Measurements from ENCODE around the gene UVRAG.
A peak's percentile ranks its signal among the peaks of the same experiment; 100 is the strongest.
"Not testable (repeated sequence)": the region's sequence is repeated elsewhere in the genome, so short reads cannot be mapped to it uniquely, and the experiment has no call there.

Gene UVRAG

DNA sequence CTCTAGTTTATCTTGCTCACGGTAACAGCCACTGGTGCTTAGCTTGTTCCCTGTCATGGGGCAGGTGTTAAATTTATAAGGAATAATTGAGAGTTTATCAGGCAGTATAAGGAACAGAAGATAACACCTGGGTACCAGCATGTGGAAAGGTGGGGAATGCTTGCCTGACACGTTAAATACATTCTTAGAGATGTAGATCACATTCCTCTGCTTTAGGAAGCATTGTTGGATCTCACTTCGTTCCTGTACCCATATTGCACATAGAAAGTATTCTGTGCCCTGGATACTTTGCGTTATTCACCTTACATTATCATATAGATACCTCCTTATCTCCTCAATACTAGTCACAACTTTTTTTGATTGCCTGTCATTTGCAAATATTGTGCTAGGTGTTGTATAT is 114.7 kb downstream of the UVRAG start:
- no peak for FAIRE-seq

GRCh38 chr11:75930534-75930933 is 115.5 kb downstream of the UVRAG start:
- no peak for FAIRE-seq

DNA sequence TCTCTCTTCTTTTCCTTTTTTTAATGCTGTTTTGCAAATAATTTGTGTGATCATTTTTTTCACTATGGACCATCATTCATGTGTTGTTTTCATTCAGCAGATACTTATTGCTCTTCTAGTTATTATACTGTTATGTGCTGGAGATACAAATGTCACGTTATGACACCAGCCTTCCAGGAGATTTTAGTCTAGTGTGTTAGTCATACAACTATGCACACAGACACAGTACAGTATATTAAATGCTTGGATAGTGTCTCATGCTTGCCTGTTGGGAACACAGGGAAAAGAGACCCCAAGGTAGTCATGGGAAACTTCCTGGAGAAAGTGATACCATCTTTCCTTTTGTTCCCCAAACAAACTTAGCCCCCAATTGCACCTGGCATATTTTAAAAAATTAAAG is 116.1 kb downstream of the UVRAG start:
- no peak for FAIRE-seq

- not testable (repeated sequence) for FAIRE-seq
These were observed 118.7 kb downstream of the UVRAG start for GRCh38 chr11:75933736-75934135.

GRCh38 chr11:75934851-75935250 is 119.8 kb downstream of the UVRAG start:
- FAIRE-seq = no peak

DNA sequence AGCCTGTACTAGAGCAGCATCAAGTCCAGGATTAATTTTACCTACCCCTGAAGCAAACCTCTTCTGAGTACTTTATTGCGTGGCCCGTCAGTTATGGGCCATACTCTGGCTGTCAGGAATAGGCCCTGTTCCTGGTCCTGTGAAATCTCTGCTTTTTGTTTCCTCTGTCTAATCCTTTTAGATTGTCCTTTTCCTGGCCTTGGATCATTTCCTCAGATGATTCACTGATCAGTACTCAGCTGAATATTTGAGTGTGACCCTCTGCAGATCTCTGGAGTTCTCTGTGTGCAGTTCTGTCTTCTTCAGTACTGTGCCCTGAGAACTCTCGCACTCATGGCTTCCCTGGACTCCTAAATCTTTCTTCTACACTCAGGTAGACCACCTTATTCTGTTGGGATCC is 123.5 kb downstream of the UVRAG start:
- no peak for FAIRE-seq

DNA sequence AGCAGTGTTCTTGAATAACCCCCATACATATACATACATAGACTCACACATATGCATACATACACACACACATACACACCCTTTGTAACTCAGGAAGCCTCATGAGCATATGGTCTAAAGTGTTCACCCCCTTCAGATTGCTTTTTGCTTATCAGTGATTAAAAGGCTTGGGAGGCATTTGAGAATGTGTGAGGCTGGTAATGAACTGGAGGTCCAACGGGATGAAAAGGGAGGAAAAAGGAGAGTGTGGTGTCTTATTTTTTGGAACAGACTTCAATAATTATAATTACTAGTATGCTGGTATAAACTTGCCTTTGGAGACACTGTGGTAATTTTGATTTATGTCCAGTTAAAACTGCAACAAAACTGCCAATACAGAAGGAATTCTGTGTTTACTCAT is 124.5 kb downstream of the UVRAG start:
- FAIRE-seq = no peak

DNA sequence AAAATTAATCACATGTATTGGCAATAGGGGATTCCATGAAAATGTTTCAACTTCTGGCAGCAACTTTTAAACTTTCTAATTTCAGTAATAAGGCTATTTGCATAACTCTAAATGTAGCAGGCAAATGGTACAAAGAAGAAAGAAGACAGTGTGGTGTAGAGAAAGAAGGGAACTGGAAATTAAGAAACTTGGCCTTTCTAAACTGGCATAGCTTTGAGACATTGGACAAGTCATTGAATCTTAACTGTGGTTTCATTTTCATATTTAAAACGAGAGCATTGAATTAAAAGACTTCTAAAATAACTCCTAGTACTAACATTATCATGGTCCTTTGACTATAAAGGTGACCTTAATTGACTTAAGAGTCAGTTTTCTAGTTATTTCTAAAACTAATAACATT is 125.0 kb downstream of the UVRAG start:
- FAIRE-seq = no peak

DNA sequence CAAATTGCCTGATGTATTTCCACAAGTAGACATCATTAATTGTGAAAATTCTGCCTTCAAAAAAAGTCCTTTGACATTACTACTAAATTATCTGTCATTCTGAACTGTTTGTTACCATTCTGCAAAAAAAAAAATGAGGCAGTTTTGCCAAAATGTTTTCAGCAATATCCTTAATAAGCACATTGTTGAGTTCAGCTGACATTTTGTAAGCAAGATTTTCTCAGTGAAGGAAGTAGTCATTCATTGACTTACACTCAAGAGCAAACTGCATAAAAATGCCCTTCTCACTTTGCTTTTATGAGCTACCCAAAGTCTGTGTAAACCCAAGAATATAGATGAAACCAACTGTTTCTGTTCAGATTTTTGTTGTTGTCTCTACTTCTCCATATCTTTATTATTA is 125.9 kb downstream of the UVRAG start:
- FAIRE-seq = no peak

GRCh38 chr11:75944515-75944914 is 129.5 kb downstream of the UVRAG start:
- no peak for FAIRE-seq

- FAIRE-seq = no peak
These were observed 130.4 kb downstream of the UVRAG start for GRCh38 chr11:75945446-75945845.

GRCh38 chr11:75945947-75946346 is 130.9 kb downstream of the UVRAG start:
- peak; percentile 13 for FAIRE-seq

- FAIRE-seq = no peak
These were observed 131.8 kb downstream of the UVRAG start for GRCh38 chr11:75946531-75947530.

DNA sequence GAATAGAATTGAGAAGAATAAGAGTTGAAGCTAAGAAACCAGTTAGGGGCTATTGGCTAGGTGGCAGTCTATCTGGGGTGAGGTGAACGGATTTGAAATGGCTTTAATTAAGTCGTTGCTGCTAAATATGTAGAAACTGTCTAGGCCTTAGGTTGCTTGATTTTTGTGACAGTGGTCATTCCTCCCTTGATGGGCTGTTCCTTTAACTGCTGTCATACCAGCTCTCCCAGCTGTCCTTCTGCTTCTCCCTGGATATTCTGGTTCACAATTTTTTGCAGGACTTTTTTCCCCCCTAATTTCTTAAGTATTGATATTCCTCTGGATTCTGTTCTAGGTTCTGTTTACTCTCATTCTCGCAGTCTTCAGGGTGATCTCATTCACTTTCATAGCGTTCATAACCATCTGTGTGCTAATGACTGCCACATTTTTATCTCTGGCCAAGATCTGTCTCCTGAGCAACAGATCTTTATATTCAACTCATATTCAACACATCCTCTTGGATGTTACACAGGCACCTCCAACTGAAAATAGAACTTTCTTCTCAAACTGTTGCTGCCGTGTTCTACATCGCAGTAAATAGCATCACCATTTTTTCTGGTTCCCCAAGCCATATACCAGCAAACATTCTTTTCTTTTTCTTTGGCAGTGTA is 134.1 kb downstream of the UVRAG start:
- FAIRE-seq = no peak

DNA sequence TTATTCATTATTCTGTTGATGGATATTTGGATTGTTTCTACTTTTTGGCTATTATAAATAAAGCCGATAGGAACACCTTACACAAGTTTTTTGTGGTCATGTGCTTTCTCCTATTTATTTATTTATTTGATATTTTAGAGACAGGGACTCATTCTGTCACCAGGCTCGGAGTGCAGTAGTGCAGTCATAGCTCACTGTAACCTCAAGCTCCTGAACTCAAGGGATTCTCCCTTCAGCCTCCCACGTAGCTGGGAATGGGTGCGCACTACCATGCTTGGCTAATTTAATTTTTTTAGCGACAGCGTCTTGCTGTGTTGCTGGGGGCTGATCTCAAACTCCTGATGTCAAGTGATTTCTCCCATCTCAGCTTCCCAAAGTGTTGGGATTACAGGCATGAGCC is 135.1 kb downstream of the UVRAG start:
- FAIRE-seq = no peak

- FAIRE-seq = no peak
These were observed 139.0 kb downstream of the UVRAG start for GRCh38 chr11:75954039-75954438.

- no peak for FAIRE-seq
These were observed 140.4 kb downstream of the UVRAG start for GRCh38 chr11:75955443-75955842.

DNA sequence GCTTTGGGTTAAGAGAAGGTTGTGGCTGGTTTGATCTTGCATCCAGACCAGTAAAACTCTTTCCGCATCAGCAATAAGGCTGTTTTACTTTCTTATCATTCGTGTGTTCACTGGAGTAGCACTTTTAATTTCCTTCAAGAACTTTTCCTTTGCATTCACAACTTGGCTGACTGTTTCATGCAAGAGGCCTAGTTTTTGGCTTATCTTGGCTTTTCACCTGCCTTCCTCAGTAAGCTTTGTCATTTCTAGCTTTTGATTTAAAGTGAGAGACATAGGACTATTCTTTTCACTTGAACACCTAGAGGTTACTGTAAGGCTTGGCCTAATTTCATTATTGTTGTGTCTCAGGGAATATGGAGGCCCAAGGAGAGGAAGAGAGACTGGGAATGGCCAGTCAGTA is 144.5 kb downstream of the UVRAG start:
- FAIRE-seq = no peak

GRCh38 chr11:75964071-75964470 is 149.1 kb downstream of the UVRAG start:
- FAIRE-seq = no peak

- FAIRE-seq = no peak
These were observed 151.7 kb downstream of the UVRAG start for GRCh38 chr11:75966537-75967287.

DNA sequence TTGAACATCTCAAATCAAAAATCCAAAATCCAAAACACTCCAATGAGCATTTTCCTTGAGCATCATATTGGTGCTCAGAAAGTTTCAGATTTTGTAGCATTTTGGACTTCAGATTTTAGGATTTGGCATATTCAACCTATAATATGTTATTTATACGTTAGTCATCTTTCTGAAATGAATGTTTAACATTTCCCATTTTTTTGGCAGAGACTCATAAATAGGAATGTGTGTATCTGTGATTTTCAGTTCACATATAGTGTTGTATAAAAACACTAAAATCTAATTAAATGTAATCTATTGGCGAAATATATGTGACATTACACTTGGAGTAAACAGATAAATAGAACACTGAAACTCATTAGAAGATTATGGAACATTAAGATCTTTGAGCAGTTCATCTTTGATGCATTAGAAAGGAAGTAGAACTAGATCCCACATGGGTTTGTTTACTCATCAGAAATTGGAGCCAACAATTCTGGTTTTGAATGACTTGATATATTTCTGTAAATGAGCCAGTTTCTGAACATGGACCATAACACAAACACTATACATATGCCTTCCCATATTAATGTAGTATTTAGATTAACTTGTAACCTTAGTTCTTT is 153.1 kb downstream of the UVRAG start:
- no peak for FAIRE-seq

GRCh38 chr11:75969626-75970308 is 154.8 kb downstream of the UVRAG start:
- FAIRE-seq = peak; percentile 73

All from islet of Langerhans (tissue), 1 donor.